OCI-LY7 (cell line): ENCODE measurements around the gene CTNNA3. TPM values are rescaled to one million over a fixed set of nuclear protein-coding genes. Genes with fewer than 3 reads are reported as not detected.

Source experiments
- BruUV-seq: library from RNA; stranded (reverse); fragments of 400-500 nt; replicated peaks from 2 replicates; lab custom pipeline; 2021; lab: Mats Ljungman, UMichigan
- CTCF ChIA-PET: fragments of 300-600 bp; sonication (Branson Sonifier 250); formaldehyde crosslinking; loops from one replicate; lab custom pipeline; 2022; ENCODE audit warnings: antibody characterized with exemption; ENCODE audit not compliant: unreplicated experiment; lab: Charles Lee
- POLR2A ChIA-PET: fragments of 300-600 bp; sonication (Branson Sonifier 250); formaldehyde crosslinking; loops from one replicate; lab custom pipeline; 2022; ENCODE audit warnings: antibody characterized with exemption; lab: Charles Lee
- DNase-seq: peaks from one replicate; pipeline ENCODE4 v3.0.0-alpha.2; 2015; ENCODE audit warnings: low spot score
- H2AFZ ChIP-seq: fragments of 200-600 bp; sonication (generic), shearing (Covaris generic); 2 replicates; pipeline ENCODE4 v1.6.1; 2014; ENCODE audit warnings: mild to moderate bottlenecking, antibody characterized with exemption, low read length, moderate library complexity
- H3K27ac ChIP-seq: fragments of 200-600 bp; sonication (generic); 2 replicates; pipeline ENCODE4 v1.5.1; 2014; ENCODE audit warnings: mixed run types, low read depth, mild to moderate bottlenecking, moderate library complexity, low read length, inconsistent platforms; ENCODE audit not compliant: poor library complexity, severe bottlenecking
- H3K36me3 ChIP-seq: fragments of 200-600 bp; sonication (generic); 2 replicates; pipeline ENCODE4 v1.6.1; 2014; ENCODE audit warnings: mild to moderate bottlenecking, antibody characterized with exemption, low read length, moderate library complexity, mixed read lengths; ENCODE audit not compliant: insufficient read depth
- H3K4me1 ChIP-seq: fragments of 200-600 bp; sonication (generic); 2 replicates; pipeline ENCODE4 v1.5.1; 2014; ENCODE audit warnings: mild to moderate bottlenecking, low read length; ENCODE audit not compliant: insufficient read depth, poor library complexity, severe bottlenecking
- H3K4me2 ChIP-seq: fragments of 200-600 bp; sonication (generic); 2 replicates; pipeline ENCODE4 v1.6.1; 2014; ENCODE audit warnings: mild to moderate bottlenecking, low read length
- H3K4me3 ChIP-seq: fragments of 200-600 bp; sonication (generic); 2 replicates; pipeline ENCODE4 v1.5.1; 2014; ENCODE audit warnings: mild to moderate bottlenecking, low read depth, low read length; ENCODE audit not compliant: poor library complexity, severe bottlenecking
- H3K79me2 ChIP-seq: fragments of 200-600 bp; sonication (generic); 2 replicates; pipeline ENCODE4 v1.6.1; 2016; ENCODE audit warnings: low read depth, mild to moderate bottlenecking, low read length, moderate library complexity, mixed read lengths; ENCODE audit not compliant: insufficient read depth
- H3K9me2 ChIP-seq: fragments of 200-600 bp; sonication (generic); 2 replicates; pipeline ENCODE4 v1.6.1; 2016; ENCODE audit warnings: mild to moderate bottlenecking, low read length, mixed read lengths; ENCODE audit not compliant: insufficient read depth
- H3K9me3 ChIP-seq: fragments of 200-600 bp; sonication (generic); 2 replicates; pipeline ENCODE4 v1.6.1; 2014; ENCODE audit warnings: mild to moderate bottlenecking, mixed run types, low read length, mixed read lengths
- H4K20me1 ChIP-seq: fragments of 200-600 bp; sonication (generic); 2 replicates; pipeline ENCODE4 v1.6.1; 2014; ENCODE audit warnings: mild to moderate bottlenecking, antibody characterized with exemption, low read length, moderate library complexity, mixed read lengths; ENCODE audit not compliant: insufficient read depth
- CTCF ChIP-seq: fragments of 200-600 bp; sonication (generic); conservative IDR thresholded peaks from 2 replicates; pipeline ENCODE4 v1.5.1; 2014; ENCODE audit warnings: mild to moderate bottlenecking, antibody characterized with exemption, low read length, moderate library complexity, mixed read lengths
- EZH2phosphoT487 ChIP-seq: fragments of 200-600 bp; sonication (generic); IDR thresholded peaks from 2 replicates; pipeline ENCODE4 v1.6.1; 2018; ENCODE audit warnings: low read depth, borderline replicate concordance, mild to moderate bottlenecking, mixed run types, antibody characterized with exemption, low read length, moderate library complexity, mixed read lengths
- intact Hi-C: fragments of 100-400 bp; cut with micrococcal nuclease; formaldehyde crosslinking; loops from one replicate; pipeline ENCODE4 v1.10.0; 2022; ENCODE audit not compliant: unreplicated experiment
- total RNA-seq, 2 experiments: library from RNA; depleted of rRNA in 1 of 2; stranded (reverse); fragments of >200 nt in 1 of 2; shearing (Covaris generic) in 1 of 2; gene quantifications; 2 replicates each; pipeline ENCODE4 v1.2.3, GENCODE V29; 2014 to 2022

The CTNNA3 gene
- total RNA-seq, 2 experiments from 2014 or later, result not detected

- BruUV-seq, result no TSS peak
- no peak for DNase-seq
- H2AFZ ChIP-seq, result no peak overlapping the region
- ChIA-PET POLR2A (interaction anchor here (0.6 kb wide), 1 partner anchor 412 kb away, joined by 4 read pairs; no protein-coding TSS in a partner anchor), CTCF (no interaction called here)
- intact Hi-C loops, result no loop called here
- no peak overlapping the region for H3K4me3 ChIP-seq
- H3K9me3 ChIP-seq, result no peaks in the 10 kb centered on the region
- no peak overlapping the region for H3K27ac ChIP-seq
- no peak overlapping the region for H3K4me2 ChIP-seq
- no peaks in the 10 kb centered on the region for H4K20me1 ChIP-seq
- H3K4me1 ChIP-seq, result no peaks in the 10 kb centered on the region
- no peaks in the 10 kb centered on the region for H3K79me2 ChIP-seq
- H3K9me2 ChIP-seq, result no peaks in the 10 kb centered on the region
- no peak for TF ChIP-seq CTCF
- TF ChIP-seq EZH2phosphoT487, result no peak
- no peaks in the 10 kb centered on the region for H3K36me3 ChIP-seq
Measured at GRCh38 chr10:66799474-66799873, 896.5 kb downstream of the CTNNA3 start.

- Histone ChIP-seq H3K9me3 (no peaks in the 10 kb centered on the region), H3K27ac (no peak overlapping the region), H3K4me3 (no peak overlapping the region), H3K79me2 (no peaks in the 10 kb centered on the region), H3K4me2 (no peak overlapping the region), H3K4me1 (no peaks in the 10 kb centered on the region), H2AFZ (no peak overlapping the region), H4K20me1 (no peaks in the 10 kb centered on the region), H3K9me2 (no peaks in the 10 kb centered on the region), H3K36me3 (no peaks in the 10 kb centered on the region)
- POLR2A ChIA-PET, result interaction anchor here (0.7 to 0.8 kb wide), 2 partner anchors 134 to 703 kb away, joined by 3 read pairs; no protein-coding TSS in a partner anchor
- intact Hi-C loops, result no loop called here
- BruUV-seq, result no TSS peak
- CTCF ChIA-PET, result no interaction called here
- no peak for DNase-seq
- no peak for TF ChIP-seq CTCF
- no peak for TF ChIP-seq EZH2phosphoT487
Measured at GRCh38 chr10:66795866-66796265, 900.1 kb downstream of the CTNNA3 start.

- no peak for DNase-seq
- ChIA-PET CTCF (no interaction called here), POLR2A (interaction anchor here (0.6 kb wide), 1 partner anchor 13 kb away, joined by 3 read pairs; no protein-coding TSS in a partner anchor)
- Histone ChIP-seq H3K9me3 (no peaks in the 10 kb centered on the region), H4K20me1 (no peaks in the 10 kb centered on the region), H3K36me3 (no peaks in the 10 kb centered on the region), H3K4me2 (no peak overlapping the region), H3K79me2 (no peaks in the 10 kb centered on the region), H3K4me1 (no peaks in the 10 kb centered on the region), H3K27ac (no peak overlapping the region), H2AFZ (no peak overlapping the region), H3K9me2 (no peaks in the 10 kb centered on the region), H3K4me3 (no peak overlapping the region)
- TF ChIP-seq CTCF (no peak), EZH2phosphoT487 (no peak)
- intact Hi-C loops, result no loop called here
- no TSS peak for BruUV-seq
Measured at GRCh38 chr10:66792441-66792840, 903.6 kb downstream of the CTNNA3 start.
